Esophagus squamous epithelium (tissue), 5 donors: Measurements from ENCODE around the gene BRD9. TPM values are rescaled to one million over a fixed set of nuclear protein-coding genes. Genes with fewer than 3 reads are reported as not detected.
A peak's percentile ranks its signal among the peaks of the same experiment; 100 is the strongest.
"Not testable (repeated sequence)": the region's sequence is repeated elsewhere in the genome, so short reads cannot be mapped to it uniquely, and the experiment has no call there.

Experiments
- DNase-seq: peaks from one replicate; lab custom pipeline; 2025; lab: John Stamatoyannopoulos, UW
- H3K27ac ChIP-seq, 4 donors: fragments of 200-600 bp; sonication (generic); one replicate each; pipeline ENCODE4 v1.5.1; 2016 to 2019; ENCODE audit warnings: mild to moderate bottlenecking in 1 of 4
- H3K27me3 ChIP-seq, 4 donors: fragments of 200-600 bp; sonication (generic); 1 replicate in 3 of 4; 2 replicates in 1 of 4; pipeline versions ENCODE4 v1.5.1 to v1.6.0; 2017 to 2021; ENCODE audit warnings: antibody characterized with exemption in 1 of 4
- H3K36me3 ChIP-seq, 3 donors: fragments of 200-600 bp; sonication (generic); one replicate each; pipeline ENCODE4 v1.5.1; 2016 to 2019
- H3K4me1 ChIP-seq, 3 donors: fragments of 200-600 bp; sonication (generic); one replicate each; pipeline ENCODE4 v1.5.1; 2017 to 2019
- H3K4me3 ChIP-seq, 4 donors: fragments of 200-600 bp; sonication (generic); 1 replicate in 3 of 4; 2 replicates in 1 of 4; pipeline ENCODE4 v1.5.1; 2016 to 2019; ENCODE audit warnings: mild to moderate bottlenecking in 2 of 4, moderate library complexity in 1 of 4
- H3K9me3 ChIP-seq, 3 donors: fragments of 200-600 bp; sonication (generic); one replicate each; pipeline ENCODE4 v1.5.1; 2016 to 2019
- CTCF ChIP-seq, 6 experiments: fragments of 450-650 bp in 4 of 6; fragments of 200-600 bp in 2 of 6; sonication (generic) in 2 of 6; IDR thresholded peaks; one replicate each; pipeline ENCODE4 v1.5.1; 2016 to 2019; ENCODE audit warnings: antibody characterized with exemption in 6 of 6, mild to moderate bottlenecking in 4 of 6, moderate library complexity in 4 of 6
- POLR2A ChIP-seq, 4 donors: fragments of 450-650 bp; IDR thresholded peaks; one replicate each; pipeline ENCODE4 v1.6.1; 2017; ENCODE audit warnings: antibody characterized with exemption in 4 of 4, mild to moderate bottlenecking in 4 of 4, moderate library complexity in 3 of 4
- WGBS, 2 donors: methylation state at CpG; one replicate each; pipeline ENCODE4 v1.1.5; 2018; 5-methylcytosine and 5-hydroxymethylcytosine counted together
- intact Hi-C: fragments of 100-400 bp; cut with DNase I; formaldehyde crosslinking; loops from one replicate; pipeline ENCODE4 v1.15.0; 2022
- total RNA-seq, 4 donors: library from RNA; depleted of rRNA; stranded (reverse); fragments of >200 nt; gene quantifications; one replicate each; pipeline ENCODE4 v1.1.0, GENCODE V29; 2016
- donor health status: DM: yes; HTN: yes; CAD: no.

Gene BRD9
- total RNA-seq, 4 donors from 2014 or later: 16.1 to 35.7 (median 22.3) TPM

- DNase-seq: no peak
- peaks cover 0 to 33% (median 0%) of the 10 kb centered on the region in 3 donors for H3K36me3 ChIP-seq
- no peak overlapping the region for H3K27ac ChIP-seq
- no peak overlapping the region for H3K4me3 ChIP-seq
- TF ChIP-seq CTCF (IDR thresholded peaks at IDR 0.05) (no peak), POLR2A (IDR thresholded peaks at IDR 0.05) (no peak)
- 86 to 91% methylated on average over 4 to 10 of the region's 12 CpGs for WGBS, 2 donors
- H3K27me3 ChIP-seq: no peaks in the 10 kb centered on the region
- H3K4me1 ChIP-seq: peaks cover 0 to 9% (median 7%) of the 10 kb centered on the region in 3 donors
- intact Hi-C loops: no loop called here
- H3K9me3 ChIP-seq: no peaks in the 10 kb centered on the region
These were observed 23.3 kb upstream of the BRD9 start for GRCh38 chr5:915946-916345.

- WGBS, 2 donors: 94 to 100% methylated on average over 3 to 6 of the region's 12 CpGs
- H3K27me3 ChIP-seq, H3K4me3 ChIP-seq, intact Hi-C loops, DNase-seq, H3K9me3 ChIP-seq, H3K27ac ChIP-seq: not testable (repeated sequence)
- Histone ChIP-seq H3K4me1 (peaks cover 0 to 13% (median 7%) of the 10 kb centered on the region in 3 donors), H3K36me3 (peaks cover 0 to 33% (median 0%) of the 10 kb centered on the region in 3 donors)
These were observed 22.7 kb upstream of the BRD9 start for GRCh38 chr5:915346-915745.

DNA sequence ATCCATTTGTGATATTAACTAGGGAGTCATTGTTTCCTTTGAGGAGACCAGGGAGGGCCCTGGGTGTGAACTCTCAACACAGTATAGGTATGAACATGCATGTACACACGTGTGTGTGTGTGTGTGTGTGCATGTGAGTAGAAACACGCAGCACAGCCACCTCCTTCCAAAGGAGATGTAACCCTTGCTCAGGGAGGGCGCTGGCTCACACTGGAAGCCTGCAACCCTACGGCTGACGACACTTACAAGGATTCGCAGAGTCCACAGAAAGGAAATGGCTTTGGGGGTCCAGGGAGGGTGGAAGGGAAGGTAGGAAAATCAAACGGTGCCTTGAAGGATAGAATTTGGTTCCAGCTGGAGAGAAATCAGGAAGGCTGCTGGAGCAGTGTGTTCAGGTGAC is 22.0 kb upstream of the BRD9 start:
- Histone ChIP-seq H3K9me3 (no peaks in the 10 kb centered on the region), H3K27ac (no peak overlapping the region), H3K36me3 (peaks cover 0 to 33% (median 0%) of the 10 kb centered on the region in 3 donors), H3K27me3 (no peaks in the 10 kb centered on the region), H3K4me3 (no peak overlapping the region), H3K4me1 (peaks cover 7 to 20% (median 7%) of the 10 kb centered on the region in 3 donors)
- intact Hi-C loops: no loop called here
- 87 to 95% methylated on average over 7 of the region's 7 CpGs for WGBS, 2 donors
- TF ChIP-seq CTCF (IDR thresholded peaks at IDR 0.05) (no peak), POLR2A (IDR thresholded peaks at IDR 0.05) (no peak)
- no peak for DNase-seq

- no peak for DNase-seq
- Histone ChIP-seq H3K9me3 (no peaks in the 10 kb centered on the region), H3K27ac (no peak overlapping the region), H3K36me3 (peaks cover 0 to 33% (median 0%) of the 10 kb centered on the region in 3 donors), H3K27me3 (no peaks in the 10 kb centered on the region), H3K4me3 (no peak overlapping the region), H3K4me1 (peaks cover 9 to 25% (median 11%) of the 10 kb centered on the region in 3 donors)
- intact Hi-C loops: no loop called here
- 88 to 94% methylated on average over 12 to 14 of the region's 14 CpGs for WGBS, 2 donors
- no peak for TF ChIP-seq POLR2A (IDR thresholded peaks at IDR 0.05)
- no peak for TF ChIP-seq CTCF (IDR thresholded peaks at IDR 0.05)
These were observed 21.6 kb upstream of the BRD9 start for GRCh38 chr5:914174-914573.

DNA sequence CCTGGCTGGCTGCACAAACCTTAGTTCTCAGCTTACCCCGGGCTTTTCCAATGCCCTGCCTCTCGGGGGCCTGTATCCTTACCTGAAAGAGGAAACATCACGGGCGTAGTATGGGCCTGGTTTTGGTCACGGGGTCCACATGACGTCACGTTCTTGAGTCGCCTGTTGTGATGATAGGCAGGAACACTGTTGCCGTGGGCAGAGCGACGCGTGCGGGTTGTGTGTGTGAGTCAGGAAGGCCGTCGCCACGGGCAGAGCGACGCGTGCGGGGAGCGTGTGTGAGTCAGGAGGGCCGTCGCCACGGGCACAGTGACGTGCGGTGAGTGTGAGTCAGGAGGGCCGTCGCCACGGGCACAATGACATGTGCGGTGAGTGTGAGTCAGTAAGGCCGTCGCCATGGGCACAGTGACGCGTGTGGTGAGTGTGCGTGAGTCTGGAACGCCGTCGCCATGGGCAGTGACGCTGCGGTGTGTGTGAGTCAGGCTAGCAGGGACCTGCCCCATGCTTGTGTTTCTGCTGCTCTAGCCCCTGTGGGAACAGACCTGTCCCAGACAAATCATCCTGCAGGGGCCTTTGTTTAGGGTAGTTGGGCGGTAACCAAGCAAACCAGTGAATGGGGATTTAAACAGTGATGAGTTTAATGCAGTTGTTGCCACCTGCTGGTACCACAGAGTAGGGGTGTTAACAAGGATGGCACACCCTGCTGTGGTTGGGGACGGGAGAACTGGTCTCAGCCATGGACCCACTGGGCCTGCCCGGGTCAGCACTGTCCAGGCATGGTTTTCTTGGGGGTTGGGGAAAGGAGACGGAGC is 19.9 kb upstream of the BRD9 start:
- intact Hi-C loops: no loop called here
- Histone ChIP-seq H3K27ac (peak overlapping the region; percentile 46 to 80 (median 74)), H3K36me3 (peaks cover 0 to 40% (median 0%) of the 10 kb centered on the region in 3 donors)

More for the DNA sequence above, 19.9 kb upstream of the BRD9 start:
- H3K4me3 ChIP-seq: peak overlapping the region in 1 of 4 donors; percentile 21
- 50 to 72% methylated on average over 23 to 28 of the region's 44 CpGs for WGBS, 2 donors
- DNase-seq: no peak
- peaks cover 9 to 32% (median 16%) of the 10 kb centered on the region in 3 donors for H3K4me1 ChIP-seq
- no peaks in the 10 kb centered on the region for H3K9me3 ChIP-seq
- H3K27me3 ChIP-seq: no peaks in the 10 kb centered on the region
- TF ChIP-seq POLR2A (IDR thresholded peaks at IDR 0.05) (no peak), CTCF (IDR thresholded peaks at IDR 0.05) (peak in 5 of 6 experiments; percentile 31 to 69 (median 49))
